ENCODE data around the gene ARF3.

ARF3 gene

DNA sequence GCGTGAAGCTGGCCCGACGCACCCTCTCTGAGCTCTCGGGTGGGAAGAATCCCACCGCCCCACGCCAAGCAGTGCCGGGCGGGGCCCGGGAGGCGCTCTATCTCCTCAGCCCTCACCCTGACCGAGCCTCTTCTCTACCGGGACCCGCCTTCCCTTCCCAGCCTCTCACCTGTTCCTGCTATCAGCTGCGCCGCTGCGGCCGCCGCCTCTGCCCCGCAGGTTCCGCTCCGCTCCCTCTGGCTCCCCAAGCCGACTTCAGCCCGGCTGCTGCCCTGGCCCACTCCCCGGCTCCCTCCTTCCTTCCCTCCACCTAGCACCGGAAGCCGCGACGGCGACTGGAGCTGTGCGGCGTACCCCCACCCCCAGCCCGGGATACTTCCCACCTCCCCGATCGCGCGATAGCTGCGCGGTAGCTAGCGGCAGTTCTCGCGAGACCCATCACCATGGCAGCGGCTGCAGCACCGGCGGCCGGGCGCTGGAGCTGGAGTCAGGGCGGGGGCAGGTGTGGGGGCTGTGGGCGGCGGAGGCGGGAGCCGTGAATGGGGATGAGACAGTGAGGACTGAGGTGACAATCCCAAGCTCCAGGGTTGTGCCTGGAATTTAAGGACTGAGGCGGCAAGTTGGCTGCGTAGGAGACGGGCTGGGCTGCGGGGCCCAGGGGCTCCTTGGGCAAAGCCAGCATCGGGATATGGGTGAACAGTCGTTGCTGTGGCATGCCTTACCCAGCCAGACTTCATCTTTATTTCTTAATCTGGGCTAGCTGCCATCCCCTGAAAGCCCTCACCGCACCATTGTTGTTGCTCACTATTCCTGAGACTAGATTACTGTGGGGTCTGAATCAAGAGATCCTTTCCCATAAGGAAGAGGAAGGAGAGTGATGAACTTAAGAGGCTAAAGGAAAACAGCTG, at the start of gene ARF3:
Gene ARF3, minus strand, starts transcription at position 347 of the 908 bp plus-strand sequence. CDS start 16,392 bp downstream, outside the sequence.
- H3K9me3 Mint-ChIP-seq, result no peaks in the 10 kb centered on the region
- DNase-seq, result peak; percentile 97
- H3K36me3 Mint-ChIP-seq, result peaks cover 20% of the 10 kb centered on the region
- H3K27me3 Mint-ChIP-seq, result peaks cover 43% of the 10 kb centered on the region
- H3K4me1 Mint-ChIP-seq, result peaks cover 37% of the 10 kb centered on the region
- peak within 1 kb of the TSS; percentile 90 for H3K4me3 Mint-ChIP-seq
- H3K27ac Mint-ChIP-seq, result peak within 1 kb of the TSS; percentile 81
- CTCF ChIA-PET, result interaction anchor here (0.7 to 3.0 kb wide), 10 partner anchors 11 to 142 kb away, joined by 3 to 14 read pairs (median 4); partner anchors contain the start of genes DDX23 and WNT1

DNA sequence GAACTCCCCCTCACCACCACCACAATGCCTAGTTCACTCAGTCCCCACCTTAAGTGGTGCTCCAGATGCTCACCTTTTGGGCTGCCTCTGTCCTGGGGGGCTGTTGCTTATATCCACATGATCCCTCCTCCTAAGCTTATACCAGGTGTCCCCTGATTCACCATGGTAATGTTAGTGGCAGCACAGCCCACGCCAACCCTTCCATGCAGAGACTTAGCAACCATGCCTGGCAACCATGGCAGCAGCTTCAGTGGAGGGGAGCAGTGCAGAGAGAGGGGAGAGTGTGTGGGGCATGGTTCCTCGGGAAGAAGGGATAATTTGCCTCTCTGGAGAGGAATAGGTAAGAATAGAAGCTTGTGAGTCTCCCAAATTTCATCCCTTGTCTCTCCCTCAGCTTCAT, 43.1 kb upstream of the ARF3 start:
- Mint-ChIP-seq H3K27ac (no peak overlapping the region), H3K36me3 (peaks cover 35% of the 10 kb centered on the region), H3K9me3 (no peaks in the 10 kb centered on the region), H3K4me3 (no peak overlapping the region), H3K4me1 (peaks cover 30% of the 10 kb centered on the region), H3K27me3 (peaks cover 55% of the 10 kb centered on the region)
- CTCF ChIA-PET, result interaction anchor here (0.9 to 12.7 kb wide), 7 partner anchors 10 to 98 kb away, joined by 3 to 121 read pairs (median 9); partner anchors contain the start of genes PRKAG1 and WNT1
- DNase-seq, result no peak

DNA sequence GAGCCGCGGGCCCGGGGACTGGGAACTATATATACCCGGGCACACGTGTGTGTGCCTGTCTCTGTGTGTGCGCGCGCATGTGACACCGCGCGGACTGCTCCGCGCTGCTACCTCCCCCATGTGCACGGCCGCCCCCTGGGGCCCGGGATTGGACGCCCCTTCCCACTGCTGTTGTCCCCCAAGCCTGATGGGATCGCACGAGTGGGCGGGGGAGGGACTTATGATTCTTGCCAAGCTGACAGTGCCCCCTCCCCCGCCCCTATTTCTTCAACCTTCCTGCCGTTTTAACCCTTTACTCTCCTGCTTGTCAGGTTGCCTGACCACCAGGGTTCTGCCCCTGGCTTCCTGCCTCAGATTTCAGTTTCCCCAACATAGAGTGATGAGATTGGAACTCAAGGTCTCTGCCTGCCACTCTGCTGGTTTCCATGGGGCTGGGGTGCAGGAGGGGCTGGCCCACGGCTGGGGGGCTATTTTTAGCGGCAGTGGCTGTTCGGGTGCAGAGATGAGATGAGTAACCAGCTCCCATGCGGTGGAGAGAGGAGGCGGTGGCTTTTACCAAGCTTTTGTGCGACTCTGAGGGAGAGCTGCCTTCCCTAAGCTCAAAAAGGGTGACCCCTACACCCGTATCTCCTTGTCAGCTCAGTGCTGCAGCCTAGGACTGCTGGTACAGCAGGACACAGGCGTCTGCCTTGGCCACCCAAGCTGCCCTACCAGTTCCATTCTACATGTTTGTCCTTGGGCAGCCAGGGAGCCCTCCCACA, 42.3 kb upstream of the ARF3 start, which contains the start of gene DDN:
Gene DDN, minus strand, starts transcription at position 5 of the 761 bp plus-strand sequence. CDS start 88 bp downstream, outside the sequence.
- H3K27me3 Mint-ChIP-seq, result peaks cover 63% of the 10 kb centered on the region
- peaks cover 27% of the 10 kb centered on the region for H3K36me3 Mint-ChIP-seq
- CTCF ChIA-PET, result interaction anchor here (0.9 to 12.7 kb wide), 9 partner anchors 9 to 99 kb away, joined by 3 to 121 read pairs (median 6); partner anchors contain the start of genes PRKAG1 and WNT1
- no peak within 1 kb of the TSS for H3K27ac Mint-ChIP-seq
- peak; percentile 66 for DNase-seq
- H3K4me1 Mint-ChIP-seq, result peaks cover 33% of the 10 kb centered on the region
- H3K4me3 Mint-ChIP-seq, result peak within 1 kb of the TSS; percentile 55
- no peaks in the 10 kb centered on the region for H3K9me3 Mint-ChIP-seq

DNA sequence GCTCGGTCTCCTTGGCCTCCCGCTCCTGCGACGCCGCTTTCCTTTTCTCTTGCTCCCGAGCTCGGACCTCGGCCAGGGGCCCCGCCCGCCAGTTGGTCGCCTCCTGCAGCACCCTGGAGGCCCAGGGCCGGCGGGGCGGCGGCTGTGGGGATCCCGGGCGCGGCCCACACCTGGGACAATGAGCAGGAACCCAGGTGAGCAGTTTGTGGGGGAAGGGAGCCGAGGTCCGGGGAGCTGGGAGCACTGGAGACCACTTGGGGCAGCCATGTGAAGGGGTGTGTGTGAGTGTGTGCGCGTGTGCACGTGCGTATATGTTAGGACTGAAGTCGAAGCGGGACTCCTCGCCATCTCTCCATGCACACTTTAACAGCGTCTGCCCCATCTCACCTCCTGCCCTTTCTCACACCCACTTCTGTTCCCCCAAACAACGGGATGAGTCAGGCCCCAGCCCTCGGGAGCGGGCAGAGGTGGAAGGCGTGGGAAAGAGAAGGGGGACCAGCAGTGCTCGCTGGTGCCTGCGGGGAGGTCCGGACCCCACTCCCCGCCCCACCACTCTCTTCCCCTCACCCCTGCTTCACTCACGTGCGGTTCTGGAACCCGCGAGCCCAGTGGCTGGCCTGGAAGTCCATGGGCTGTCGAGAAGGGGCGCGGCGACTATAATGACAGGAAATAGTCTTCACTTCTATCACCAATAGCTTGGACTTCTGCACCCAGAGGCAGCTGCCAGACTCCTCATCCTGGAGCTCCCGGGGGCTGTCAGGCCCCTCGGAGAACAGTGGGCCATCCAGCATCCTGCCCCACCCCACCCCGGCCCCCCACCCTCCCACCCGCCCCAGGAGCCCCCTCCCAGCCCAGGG, 41.4 kb upstream of the ARF3 start:
- CTCF ChIA-PET, result interaction anchor here (1.0 to 12.7 kb wide), 10 partner anchors 10 to 94 kb away, joined by 3 to 121 read pairs (median 14); partner anchors contain the start of genes PRKAG1 and WNT1
- Mint-ChIP-seq H3K27me3 (peaks cover 71% of the 10 kb centered on the region), H3K4me3 (peak overlapping the region; percentile 55), H3K9me3 (no peaks in the 10 kb centered on the region), H3K4me1 (peaks cover 33% of the 10 kb centered on the region), H3K36me3 (peaks cover 23% of the 10 kb centered on the region), H3K27ac (no peak overlapping the region)
- DNase-seq, result peak; percentile 36

DNA sequence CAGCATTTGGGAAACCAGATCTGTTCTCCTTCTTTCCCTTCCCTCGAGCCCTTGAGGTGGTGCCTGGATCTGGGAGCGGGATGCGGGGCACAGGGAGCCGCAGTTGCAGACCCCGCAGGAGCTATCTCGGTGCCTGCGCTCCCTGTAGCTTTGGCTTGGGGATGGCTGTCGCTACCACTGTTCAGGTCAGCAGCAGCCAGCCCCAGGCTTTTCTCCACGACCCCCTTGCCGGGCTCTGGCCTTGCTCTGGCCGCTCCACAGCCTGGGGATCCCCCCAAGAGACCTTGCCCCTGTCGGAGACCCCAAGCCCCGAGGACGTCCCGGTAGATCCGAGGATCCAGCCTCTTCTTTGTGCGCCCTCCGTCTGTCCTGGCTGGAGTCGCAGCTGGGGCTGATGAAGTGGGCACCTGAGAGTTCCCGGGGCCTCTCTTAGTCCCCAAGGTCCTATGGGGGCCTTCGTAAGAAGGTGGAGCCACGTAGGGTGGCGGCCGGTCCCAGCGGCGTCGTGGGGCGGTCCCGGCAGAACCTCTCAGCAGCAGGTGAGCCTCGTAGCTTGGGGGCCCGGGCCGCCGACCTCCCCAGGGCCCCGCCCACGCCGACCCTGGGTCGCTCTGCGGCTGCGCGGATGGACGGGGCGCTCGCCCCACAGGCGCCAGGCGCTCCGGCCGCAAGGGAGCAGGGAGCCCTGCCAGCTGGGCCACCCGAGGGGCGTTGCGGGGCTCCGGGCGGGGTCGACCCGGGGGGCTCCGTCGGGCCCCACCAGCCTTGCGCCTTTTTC, 40.6 kb upstream of the ARF3 start:
- peaks cover 33% of the 10 kb centered on the region for H3K4me1 Mint-ChIP-seq
- peak overlapping the region; percentile 40 for H3K4me3 Mint-ChIP-seq
- DNase-seq, result peak; percentile 41
- H3K36me3 Mint-ChIP-seq, result peaks cover 19% of the 10 kb centered on the region
- no peaks in the 10 kb centered on the region for H3K9me3 Mint-ChIP-seq
- H3K27ac Mint-ChIP-seq, result no peak overlapping the region
- H3K27me3 Mint-ChIP-seq, result peaks cover 79% of the 10 kb centered on the region
- CTCF ChIA-PET, result interaction anchor here (1.0 to 12.7 kb wide), 14 partner anchors 8 to 132 kb away, joined by 3 to 121 read pairs (median 6); partner anchors contain the start of genes PRKAG1, RND1 and WNT1

DNA sequence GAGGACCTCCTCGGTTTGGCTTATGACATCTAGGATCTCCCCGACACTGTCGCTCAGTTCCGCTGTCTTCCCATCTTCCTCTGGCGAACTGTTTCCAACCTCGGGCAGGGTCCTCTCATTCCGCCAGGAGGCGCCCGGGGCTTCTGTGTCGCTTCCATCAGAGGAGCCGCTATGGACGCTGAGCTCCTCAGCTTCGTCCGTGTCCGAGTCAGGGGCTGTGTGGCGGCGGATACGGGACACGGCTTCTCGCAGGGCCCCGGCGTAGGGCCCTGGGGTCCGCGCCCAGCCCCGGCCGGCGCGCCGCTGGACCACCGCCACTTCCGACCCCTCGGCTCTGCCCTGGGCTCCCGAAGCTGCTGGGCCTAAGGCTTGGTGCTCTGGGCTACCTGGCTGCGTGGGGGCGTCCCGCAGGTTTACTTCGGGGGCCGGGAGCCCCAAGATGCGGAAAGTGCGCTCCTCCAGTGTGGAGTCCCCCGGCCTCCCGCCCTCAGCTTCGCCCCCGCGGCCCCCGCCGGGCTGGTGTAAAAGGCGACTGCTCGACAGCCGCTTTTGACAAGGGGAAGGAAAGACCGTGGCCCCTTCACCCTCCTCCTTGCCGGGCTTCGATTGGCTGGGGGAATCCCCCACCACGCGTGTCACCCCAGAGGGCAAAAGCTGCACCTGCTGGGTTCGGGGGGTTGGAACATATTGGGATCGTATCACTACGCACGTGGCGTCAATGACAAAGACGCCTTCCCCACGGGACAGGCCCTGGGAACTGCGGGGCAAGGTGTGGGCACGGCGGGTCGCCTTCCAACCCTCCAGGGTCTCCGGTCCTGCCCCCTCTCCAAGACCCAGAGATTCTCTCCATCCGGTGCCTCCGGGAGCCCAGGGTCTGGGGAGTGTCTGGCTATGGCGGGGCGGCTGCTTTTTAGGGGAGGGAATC, 39.8 kb upstream of the ARF3 start:
- H3K36me3 Mint-ChIP-seq, result peaks cover 11% of the 10 kb centered on the region
- H3K27me3 Mint-ChIP-seq, result peaks cover 83% of the 10 kb centered on the region
- H3K27ac Mint-ChIP-seq, result no peak overlapping the region
- peak; percentile 79 for DNase-seq
- peak overlapping the region; percentile 40 for H3K4me3 Mint-ChIP-seq
- CTCF ChIA-PET, result interaction anchor here (0.6 to 12.7 kb wide), 32 partner anchors 9 to 282 kb away, joined by 3 to 121 read pairs (median 4); partner anchors contain the start of genes ARF3, DDX23, LMBR1L and PRKAG1
- peaks cover 33% of the 10 kb centered on the region for H3K4me1 Mint-ChIP-seq
- no peaks in the 10 kb centered on the region for H3K9me3 Mint-ChIP-seq

DNA sequence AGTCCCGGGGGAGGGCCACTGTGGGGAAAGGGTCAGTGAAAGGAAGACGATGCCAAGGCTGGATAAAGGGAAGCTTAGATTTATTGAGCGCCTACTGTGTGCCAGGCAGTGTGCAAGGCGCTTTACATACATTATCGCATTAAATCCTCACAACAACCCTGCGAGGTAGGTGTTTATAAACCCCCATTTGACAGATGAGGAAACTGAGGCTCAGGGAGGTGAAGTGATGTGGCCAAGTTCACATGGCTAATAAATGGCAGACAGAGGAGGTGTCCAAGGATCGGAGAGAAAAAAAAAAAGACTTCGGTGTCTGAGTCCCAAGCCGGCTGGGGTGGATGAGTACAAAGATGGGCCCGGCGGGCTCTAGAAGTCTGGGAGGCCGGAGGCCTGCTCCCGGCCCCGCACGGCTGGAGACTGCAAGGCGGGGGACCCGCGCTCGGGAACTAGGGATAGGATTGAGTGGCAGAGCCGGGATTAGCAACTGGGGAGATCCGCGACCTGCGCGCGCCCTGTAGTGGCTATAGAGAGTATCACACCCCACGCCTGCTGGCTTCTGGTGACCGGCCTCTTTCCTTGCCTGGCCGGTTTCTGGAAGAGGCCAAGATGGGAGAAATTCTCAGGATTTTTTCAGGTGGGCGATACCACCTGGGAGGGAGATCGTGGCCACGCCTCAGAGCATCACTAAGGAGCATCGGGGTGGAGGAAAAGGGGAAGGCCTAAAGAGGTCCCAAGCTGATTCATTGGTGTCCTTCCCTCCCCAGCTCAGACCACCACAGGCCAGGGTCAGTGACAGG, 38.0 kb upstream of the ARF3 start:
- peaks cover 95% of the 10 kb centered on the region for H3K27me3 Mint-ChIP-seq
- peak; percentile 67 for DNase-seq
- H3K27ac Mint-ChIP-seq, result no peak overlapping the region
- no peaks in the 10 kb centered on the region for H3K9me3 Mint-ChIP-seq
- H3K4me1 Mint-ChIP-seq, result peaks cover 32% of the 10 kb centered on the region
- H3K36me3 Mint-ChIP-seq, result peaks cover 1% of the 10 kb centered on the region
- H3K4me3 Mint-ChIP-seq, result peak overlapping the region; percentile 13
- CTCF ChIA-PET, result interaction anchor here (0.6 to 12.7 kb wide), 11 partner anchors 11 to 179 kb away, joined by 3 to 121 read pairs (median 4); partner anchors contain the start of genes DDX23, PRKAG1, RHEBL1 and WNT1

DNA sequence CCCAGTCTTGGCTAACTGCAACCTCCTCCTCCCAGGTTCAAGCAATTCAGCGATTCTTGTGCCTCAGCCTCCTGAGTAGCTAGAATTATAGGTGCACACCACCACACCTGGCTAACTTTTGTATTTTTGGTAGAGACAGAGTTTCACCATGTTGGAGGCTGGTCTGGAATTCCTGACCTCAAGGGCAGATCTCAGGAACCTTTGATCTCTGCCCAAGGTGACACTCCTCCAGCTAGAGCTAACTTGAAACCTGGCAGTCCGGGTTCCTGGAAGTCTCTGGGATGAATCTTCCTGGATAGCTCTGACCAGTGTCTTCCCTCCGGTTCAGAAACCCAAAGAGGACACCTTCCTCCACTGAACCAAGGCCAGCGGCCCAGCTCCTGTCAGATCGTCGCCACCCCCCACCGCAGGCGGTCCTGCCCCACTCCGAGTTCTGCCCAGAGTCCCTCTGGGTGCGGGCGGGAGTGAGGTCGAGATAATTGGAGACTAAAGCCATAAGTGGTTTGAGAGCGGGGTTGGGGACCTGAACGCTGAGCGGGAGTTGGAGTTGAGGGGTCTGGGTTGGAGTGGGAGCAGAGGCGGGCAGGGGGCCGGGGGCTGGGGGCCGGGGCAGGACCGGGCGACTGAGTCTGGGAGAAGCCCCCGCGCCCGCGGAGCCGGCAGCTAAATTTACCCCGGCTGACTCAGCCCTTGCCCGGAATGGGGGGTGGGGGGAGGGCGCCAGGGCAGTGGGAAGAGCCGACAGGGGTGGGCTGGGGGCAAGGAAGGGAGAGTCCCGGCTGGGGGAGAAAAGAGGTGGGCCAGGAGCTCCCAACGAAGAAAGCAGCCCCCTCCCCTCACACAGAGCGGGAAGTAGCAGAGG, 37.2 kb upstream of the ARF3 start:
- Mint-ChIP-seq H3K36me3 (no peaks in the 10 kb centered on the region), H3K9me3 (no peaks in the 10 kb centered on the region), H3K4me3 (no peak overlapping the region), H3K27me3 (peaks cover 95% of the 10 kb centered on the region), H3K27ac (no peak overlapping the region), H3K4me1 (peaks cover 23% of the 10 kb centered on the region)
- no peak for DNase-seq
- CTCF ChIA-PET, result interaction anchor here (0.6 to 12.7 kb wide), 9 partner anchors 11 to 179 kb away, joined by 3 to 121 read pairs (median 4); partner anchors contain the start of genes DDX23, PRKAG1, RHEBL1 and WNT1

DNA sequence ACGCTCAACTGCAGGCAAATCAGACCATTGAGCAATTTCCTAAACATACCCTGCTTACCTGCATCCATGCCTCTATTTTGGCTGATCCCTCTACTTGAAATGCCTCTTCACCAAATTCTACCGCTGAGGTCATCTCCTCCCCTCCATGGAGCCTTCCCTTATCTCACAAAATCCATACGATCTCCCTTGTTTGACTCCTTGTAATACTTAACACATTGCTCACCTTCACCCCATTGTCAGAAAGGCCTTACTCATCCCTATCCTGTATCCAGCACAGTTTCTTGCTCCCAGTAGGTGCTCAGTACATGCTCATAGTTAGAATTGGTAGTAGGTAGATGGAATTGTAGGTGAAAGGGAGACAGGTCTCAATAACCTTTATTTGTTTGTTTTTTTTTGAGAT, 36.5 kb upstream of the ARF3 start:
- H3K27me3 Mint-ChIP-seq, result peaks cover 95% of the 10 kb centered on the region
- no peak for DNase-seq
- H3K9me3 Mint-ChIP-seq, result no peaks in the 10 kb centered on the region
- H3K27ac Mint-ChIP-seq, result no peak overlapping the region
- CTCF ChIA-PET, result interaction anchor here (0.6 to 12.7 kb wide), 6 partner anchors 12 to 358 kb away, joined by 3 to 121 read pairs (median 6); partner anchors contain the start of genes DDX23 and WNT1
- H3K36me3 Mint-ChIP-seq, result no peaks in the 10 kb centered on the region
- H3K4me1 Mint-ChIP-seq, result peaks cover 21% of the 10 kb centered on the region
- H3K4me3 Mint-ChIP-seq, result no peak overlapping the region
